GM21367 (cell line): ENCODE measurements around the gene NUDT3.
"Not testable (repeated sequence)": the region's sequence is repeated elsewhere in the genome, so short reads cannot be mapped to it uniquely, and the experiment has no call there.

Experiments used
- ATAC-seq: cut with Tn5 transposase; IDR thresholded peaks from one replicate; pipeline ENCODE4 v1.9.1; 2021; ENCODE audit not compliant: unreplicated experiment

Gene NUDT3

GRCh38 chr6:34346175-34347119, 46.0 kb downstream of the NUDT3 start:
- ATAC-seq = no peak

- no peak for ATAC-seq
These were observed 48.7 kb downstream of the NUDT3 start for GRCh38 chr6:34343806-34344205.

GRCh38 chr6:34342247-34342646, 50.2 kb downstream of the NUDT3 start:
- ATAC-seq = no peak

- no peak for ATAC-seq
These were observed 50.9 kb downstream of the NUDT3 start for GRCh38 chr6:34341481-34341971.

GRCh38 chr6:34340906-34341480, 51.5 kb downstream of the NUDT3 start:
- ATAC-seq = no peak

- no peak for ATAC-seq
These were observed 52.1 kb downstream of the NUDT3 start for GRCh38 chr6:34340394-34340793.

- no peak for ATAC-seq
These were observed 52.5 kb downstream of the NUDT3 start for GRCh38 chr6:34339971-34340370.

- no peak for ATAC-seq
These were observed 53.0 kb downstream of the NUDT3 start for GRCh38 chr6:34339432-34339831.

GRCh38 chr6:34338811-34339210, 53.7 kb downstream of the NUDT3 start:
- ATAC-seq = no peak

GRCh38 chr6:34338377-34338776, 54.1 kb downstream of the NUDT3 start:
- no peak for ATAC-seq

- no peak for ATAC-seq
These were observed 57.6 kb downstream of the NUDT3 start for GRCh38 chr6:34334796-34335416.

GRCh38 chr6:34333858-34334257, 58.6 kb downstream of the NUDT3 start:
- ATAC-seq = no peak

- ATAC-seq = no peak
These were observed 59.9 kb downstream of the NUDT3 start for GRCh38 chr6:34332251-34333198.

GRCh38 chr6:34331371-34332050, 61.0 kb downstream of the NUDT3 start:
- ATAC-seq = no peak

- ATAC-seq = not testable (repeated sequence)
These were observed 62.7 kb downstream of the NUDT3 start for GRCh38 chr6:34329814-34330213.

- ATAC-seq = no peak
These were observed 63.5 kb downstream of the NUDT3 start for GRCh38 chr6:34328969-34329368.

- not testable (repeated sequence) for ATAC-seq
These were observed 64.9 kb downstream of the NUDT3 start for GRCh38 chr6:34327313-34328205.

GRCh38 chr6:34325633-34326032, 66.8 kb downstream of the NUDT3 start:
- no peak for ATAC-seq
